Frontal cortex (tissue), 4 donors: Measurements from ENCODE around the gene ATF6. TPM values are rescaled to one million over a fixed set of nuclear protein-coding genes. Genes with fewer than 3 reads are reported as not detected.
"Not testable (repeated sequence)": the region's sequence is repeated elsewhere in the genome, so short reads cannot be mapped to it uniquely, and the experiment has no call there.

Source experiments
- DNase-seq, 2 donors: peaks; one replicate each; pipeline ENCODE4 v3.0.0; 2012; ENCODE audit warnings: low spot score in 2 of 2
- FAIRE-seq: peaks from 2 replicates; lab custom pipeline; 2012; peaks lifted over from hg19 to GRCh38; lab: Jason Lieb, UNC
- total RNA-seq: library from RNA; depleted of rRNA; stranded (reverse); fragments of >200 nt; gene quantifications from one replicate; pipeline ENCODE4 v1.2.3, GENCODE V29; 2014
- donor health status: control.
- donor health status: control.
- donor health status: control.

The ATF6 gene
- total RNA-seq, 1 donor from 2014 or later = 25.3 TPM

DNA sequence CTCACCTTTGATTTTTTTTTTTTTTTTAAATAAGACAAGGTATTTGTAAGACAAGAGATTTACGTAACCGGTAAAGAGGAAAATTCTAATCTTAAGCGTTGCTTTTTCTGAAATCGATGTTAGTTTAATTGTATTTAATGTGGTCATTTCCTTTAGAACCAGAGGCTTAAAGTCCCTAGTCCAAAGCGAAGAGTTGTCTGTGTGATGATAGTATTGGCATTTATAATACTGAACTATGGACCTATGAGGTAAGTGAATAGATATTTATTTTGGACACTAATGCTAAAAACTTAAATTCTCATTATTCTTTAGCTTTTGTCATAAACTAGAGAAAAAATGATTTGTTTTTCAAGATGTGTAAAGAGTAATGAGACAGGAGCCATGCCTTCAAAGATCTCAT lies 54.8 kb downstream of the ATF6 start:
- FAIRE-seq (no peak), DNase-seq (no peak)

DNA sequence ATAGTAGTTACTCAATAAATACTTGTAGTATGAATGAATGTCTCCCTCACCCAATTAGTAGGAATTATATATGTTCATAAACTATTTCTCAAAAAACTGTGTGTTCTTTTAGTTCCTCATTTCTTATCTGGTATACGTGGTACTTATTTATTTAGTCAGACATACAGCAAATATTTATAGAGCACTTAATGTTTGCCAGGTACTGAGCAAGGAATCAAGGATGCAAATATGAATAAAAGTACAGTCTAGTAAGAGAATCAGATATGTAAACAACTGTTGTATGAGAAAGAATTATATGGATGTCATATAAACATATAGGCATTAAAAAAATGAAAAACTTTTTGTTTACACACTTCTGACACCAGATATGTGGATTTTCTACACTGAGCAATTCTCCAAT lies 58.5 kb downstream of the ATF6 start:
- FAIRE-seq (no peak), DNase-seq (no peak)

DNA sequence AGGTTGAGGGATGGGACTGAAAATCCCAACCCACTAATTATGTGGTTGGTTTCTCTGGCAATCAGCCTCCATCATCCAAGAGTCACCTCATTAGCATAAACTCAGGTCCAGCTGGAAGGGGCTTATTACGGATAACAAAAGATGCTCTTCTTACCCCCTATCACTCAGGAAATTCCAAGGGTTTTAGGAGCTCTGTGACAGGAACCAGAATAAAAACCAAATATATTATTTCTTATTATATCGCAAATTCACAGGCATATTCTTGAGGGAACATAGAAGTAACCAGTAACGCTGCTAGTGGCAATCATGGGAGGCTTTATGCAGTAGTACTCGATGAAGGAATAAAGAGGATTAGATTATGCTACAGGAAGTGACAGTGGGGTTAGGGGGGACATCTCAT lies 59.7 kb downstream of the ATF6 start:
- DNase-seq = no peak

DNA sequence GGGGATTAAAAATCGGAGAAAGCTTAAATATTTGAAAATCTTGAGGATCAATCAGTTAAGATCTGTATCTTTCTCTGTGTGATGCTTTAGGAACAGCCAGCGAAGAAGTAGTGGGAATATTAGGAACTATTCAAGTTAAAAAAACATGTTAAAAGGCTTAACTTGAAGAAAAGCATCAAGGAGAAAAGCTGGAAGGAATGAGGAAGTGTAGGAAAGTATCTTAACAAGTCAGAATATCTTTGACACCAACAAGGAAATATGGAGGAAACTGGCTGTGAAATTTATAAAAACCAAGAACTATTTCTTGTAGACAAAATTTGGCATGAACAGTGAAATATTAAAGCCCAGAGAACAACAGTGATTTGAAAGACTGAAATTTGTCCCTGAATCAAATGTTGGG lies 60.4 kb downstream of the ATF6 start:
- FAIRE-seq (no peak), DNase-seq (no peak)

More for the DNA sequence above, 59.7 kb downstream of the ATF6 start:
- FAIRE-seq = no peak

DNA sequence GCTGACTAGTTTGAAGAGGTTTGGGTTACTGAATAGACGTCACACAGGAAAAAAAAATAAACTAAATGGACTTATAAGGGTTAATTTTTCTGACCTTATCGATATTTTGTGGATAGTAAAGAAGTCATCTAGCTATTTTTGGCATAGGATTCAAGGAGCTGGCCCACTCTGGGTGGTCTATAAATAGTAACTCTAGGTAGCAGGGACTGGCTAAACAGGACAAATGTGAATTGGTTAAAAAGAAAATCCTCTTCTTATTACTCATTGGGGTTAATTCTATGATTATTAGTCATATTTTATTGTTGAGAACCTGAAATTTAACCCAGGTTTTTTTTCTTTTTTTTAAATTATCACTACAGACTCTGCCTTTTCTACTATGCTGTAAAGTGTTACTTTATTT lies 61.7 kb downstream of the ATF6 start:
- DNase-seq (no peak), FAIRE-seq (no peak)

DNA sequence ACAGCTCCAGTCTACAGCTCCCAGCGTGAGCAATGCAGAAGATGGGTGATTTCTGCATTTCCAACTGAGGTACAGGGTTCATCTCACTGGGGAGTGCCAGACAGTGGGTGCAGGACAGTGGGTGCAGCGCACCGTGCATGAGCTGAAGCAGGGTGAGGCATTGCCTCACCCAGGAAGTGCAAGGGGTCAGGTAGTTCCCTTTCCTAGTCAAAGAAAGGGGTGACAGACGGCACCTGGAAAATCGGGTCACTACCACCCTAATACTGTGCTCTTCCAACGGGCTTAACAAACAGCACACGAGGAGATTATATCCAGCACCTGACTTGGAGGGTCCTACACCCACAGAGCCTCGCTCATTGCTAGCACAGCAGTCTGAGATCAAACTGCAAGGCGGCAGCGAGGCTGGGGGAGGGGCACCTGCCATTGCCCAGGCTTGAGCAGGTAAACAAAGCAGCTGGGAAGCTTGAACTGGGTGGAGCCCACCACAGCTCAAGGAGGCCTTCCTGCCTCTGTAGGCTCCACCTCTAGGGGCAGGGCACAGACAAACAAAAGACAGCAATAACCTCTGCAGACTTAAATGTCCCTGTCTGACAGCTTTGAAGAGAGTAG lies 66.3 kb downstream of the ATF6 start:
- FAIRE-seq, DNase-seq: not testable (repeated sequence)

DNA sequence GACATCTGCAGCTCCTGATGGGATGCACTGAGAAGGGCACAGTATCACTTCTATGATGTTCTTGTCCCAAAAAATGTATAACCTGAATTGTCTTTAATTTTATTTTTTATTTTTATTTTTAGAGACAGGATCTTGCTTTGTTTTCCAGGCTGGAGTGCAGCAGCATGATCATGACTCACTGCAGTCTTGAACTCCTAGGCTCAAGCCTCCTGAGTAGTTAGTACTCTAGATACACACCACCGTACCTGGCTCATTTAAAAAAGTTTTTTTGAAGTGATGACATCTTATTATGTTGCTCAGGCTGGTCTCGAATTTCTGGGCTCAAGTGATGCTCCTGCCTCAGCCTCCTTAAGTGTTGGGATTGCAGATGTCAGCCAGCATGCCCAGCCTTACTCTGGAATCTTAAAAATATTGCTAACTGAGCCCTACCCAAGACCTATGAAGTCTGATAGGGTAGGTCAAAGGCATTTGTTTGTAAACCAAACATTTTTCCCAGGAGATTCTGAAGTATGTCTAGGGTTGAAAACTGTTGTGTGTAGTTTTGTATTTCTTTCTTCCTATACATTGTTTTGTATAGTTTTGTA lies 68.9 kb downstream of the ATF6 start:
- DNase-seq (no peak), FAIRE-seq (no peak)

DNA sequence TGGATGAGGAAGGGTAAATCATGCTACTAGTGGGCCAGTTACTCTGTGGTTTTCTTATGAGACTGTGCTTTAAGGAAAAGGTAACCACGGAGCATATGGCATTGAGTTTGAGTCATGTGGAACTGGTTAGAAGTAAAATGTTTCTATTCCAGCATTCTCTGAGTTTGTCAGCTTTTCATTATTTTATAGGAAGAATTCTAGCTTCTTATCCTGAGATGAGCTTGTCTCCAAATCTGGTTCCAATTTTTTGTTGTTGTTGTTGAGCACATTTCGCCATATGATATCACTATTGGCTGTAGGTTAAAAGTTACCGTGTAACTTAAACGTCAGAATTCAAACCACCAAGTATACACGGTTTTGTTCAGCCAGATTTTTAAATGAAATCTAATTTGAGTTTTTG lies 69.9 kb downstream of the ATF6 start:
- DNase-seq = no peak
- no peak for FAIRE-seq

DNA sequence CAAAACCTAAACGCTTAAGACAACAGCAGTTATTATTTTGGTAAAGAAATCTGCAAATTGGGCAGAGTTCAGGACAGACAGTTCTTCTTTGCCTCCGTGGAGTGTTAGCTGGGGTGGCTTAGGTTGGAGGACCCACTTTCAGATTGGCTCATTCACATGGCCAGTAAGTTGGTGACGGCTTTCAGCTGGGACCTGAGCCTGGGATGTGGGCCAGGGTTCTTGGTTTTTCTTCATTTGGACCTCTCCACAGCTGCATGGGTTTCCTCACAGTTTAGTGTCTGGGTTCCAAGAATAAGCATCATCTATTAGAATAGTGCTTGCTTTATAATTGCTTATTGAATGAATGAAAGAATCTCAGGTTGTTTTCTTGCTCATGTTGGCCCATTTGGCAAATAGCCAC lies 72.2 kb downstream of the ATF6 start:
- no peak for FAIRE-seq

DNA sequence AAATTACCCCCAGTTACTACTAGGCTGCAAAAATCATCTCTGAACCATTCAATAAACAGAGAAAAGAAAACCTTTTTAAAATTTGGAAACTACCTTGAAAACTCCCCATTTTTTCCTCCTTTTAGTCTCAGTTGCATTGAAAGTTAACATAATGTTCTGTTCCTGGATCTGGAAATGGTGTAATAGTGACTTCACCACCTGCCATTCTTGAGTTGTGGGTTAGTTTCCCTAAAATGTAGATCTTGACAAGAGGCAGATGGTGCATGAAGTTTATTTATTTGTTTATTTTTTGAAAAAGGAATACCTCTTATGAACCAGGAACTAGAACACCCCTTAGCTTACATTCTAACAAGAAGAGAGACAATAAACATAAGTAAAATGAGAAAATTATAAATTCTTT lies 72.8 kb downstream of the ATF6 start:
- no peak for DNase-seq
- no peak for FAIRE-seq

More for the DNA sequence above, 72.2 kb downstream of the ATF6 start:
- no peak for DNase-seq

DNA sequence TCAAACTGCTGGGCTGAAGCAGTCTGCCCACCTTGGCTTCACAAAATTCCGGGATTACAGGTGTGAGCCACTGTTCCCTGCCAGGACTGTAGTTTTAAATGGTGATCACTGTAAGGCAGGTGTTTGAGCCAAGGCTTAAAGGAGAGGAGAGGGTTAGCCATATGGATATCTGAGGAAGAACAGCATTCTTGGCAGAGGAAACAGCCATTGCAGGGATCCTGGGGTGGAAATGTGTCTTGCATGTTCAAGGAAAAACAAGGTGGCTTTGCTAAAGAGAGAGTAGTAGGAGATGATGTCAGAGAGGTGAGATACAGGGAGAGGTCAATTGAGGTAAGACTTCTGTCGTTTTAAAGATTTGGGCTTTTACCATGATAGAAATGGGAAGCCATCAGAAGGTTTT lies 73.5 kb downstream of the ATF6 start:
- no peak for DNase-seq

DNA sequence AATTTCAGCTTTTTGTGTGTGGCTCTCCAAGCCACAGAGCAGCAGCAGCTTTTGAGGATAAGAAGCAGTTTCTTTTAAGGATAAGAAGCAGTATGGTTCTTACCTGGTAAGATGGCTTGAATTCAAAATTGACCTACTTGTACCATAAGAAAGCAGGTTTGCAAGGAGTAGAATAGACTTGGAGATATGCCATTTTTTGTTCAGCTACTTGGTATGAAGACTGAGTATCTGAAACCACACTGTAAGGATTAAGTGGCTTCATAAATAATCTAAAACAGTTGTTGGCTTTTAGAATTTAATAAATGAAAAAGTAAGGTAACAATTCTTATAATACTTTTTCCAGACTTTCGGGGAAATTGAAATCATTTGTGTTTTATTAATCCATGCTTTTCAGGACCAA lies 74.2 kb downstream of the ATF6 start:
- FAIRE-seq (no peak), DNase-seq (no peak)

More for the DNA sequence above, 73.5 kb downstream of the ATF6 start:
- no peak for FAIRE-seq

DNA sequence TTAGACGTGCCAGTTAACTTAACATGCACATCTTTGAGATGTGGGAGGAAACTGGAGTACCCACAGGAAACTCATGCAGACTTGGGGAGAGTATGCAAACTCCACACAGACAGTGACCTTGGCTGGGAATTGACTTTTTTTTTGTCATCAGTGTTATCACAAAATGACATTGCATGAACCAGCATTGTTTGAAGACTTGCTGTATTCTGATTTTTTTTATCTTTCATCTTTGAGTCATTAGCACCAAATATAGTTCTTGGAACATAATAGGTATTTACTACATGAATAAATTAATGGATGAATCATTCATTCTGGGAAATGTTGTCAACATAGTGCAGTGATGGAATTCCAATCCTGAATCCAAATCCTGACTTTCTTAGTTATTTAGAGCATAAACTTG lies 77.0 kb downstream of the ATF6 start:
- FAIRE-seq (no peak), DNase-seq (no peak)

DNA sequence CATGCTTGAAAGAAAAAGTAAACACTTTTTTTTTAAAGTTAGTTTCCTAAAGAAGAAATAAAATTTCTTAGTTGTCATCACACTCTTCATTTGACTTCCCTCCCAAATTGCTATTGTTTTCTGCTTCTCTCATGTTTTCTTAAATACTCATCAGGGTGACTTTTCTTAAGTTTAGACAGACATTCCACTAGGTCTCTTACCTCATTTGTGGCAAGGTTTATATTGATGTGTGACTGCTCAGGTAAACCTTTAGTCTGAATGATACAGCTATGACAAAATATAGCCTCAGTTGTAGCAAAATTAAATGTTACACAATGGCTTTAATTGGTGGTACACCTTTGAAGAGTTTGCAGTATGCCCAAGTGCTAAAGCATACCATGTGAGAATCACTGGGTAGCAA lies 78.6 kb downstream of the ATF6 start:
- no peak for DNase-seq
- no peak for FAIRE-seq

DNA sequence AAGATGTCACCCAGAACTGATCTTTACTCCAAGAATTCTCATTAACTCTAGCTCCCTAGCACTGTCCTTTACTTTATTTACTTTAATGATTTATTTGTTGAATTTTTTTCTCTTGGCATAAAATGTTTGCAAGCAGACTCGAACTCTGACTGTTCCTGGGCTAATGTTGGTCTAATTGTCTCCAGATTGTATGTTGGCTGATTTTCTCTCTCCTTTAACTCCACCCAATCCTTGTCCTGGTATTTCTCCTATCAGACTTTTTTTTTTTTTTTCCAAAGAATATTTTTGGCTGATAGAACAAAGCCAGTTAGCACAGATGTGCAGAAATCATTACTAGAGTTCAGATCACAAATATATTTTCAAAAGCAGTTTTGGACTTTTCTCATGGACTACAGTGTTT lies 82.6 kb downstream of the ATF6 start:
- no peak for FAIRE-seq
- DNase-seq = no peak

DNA sequence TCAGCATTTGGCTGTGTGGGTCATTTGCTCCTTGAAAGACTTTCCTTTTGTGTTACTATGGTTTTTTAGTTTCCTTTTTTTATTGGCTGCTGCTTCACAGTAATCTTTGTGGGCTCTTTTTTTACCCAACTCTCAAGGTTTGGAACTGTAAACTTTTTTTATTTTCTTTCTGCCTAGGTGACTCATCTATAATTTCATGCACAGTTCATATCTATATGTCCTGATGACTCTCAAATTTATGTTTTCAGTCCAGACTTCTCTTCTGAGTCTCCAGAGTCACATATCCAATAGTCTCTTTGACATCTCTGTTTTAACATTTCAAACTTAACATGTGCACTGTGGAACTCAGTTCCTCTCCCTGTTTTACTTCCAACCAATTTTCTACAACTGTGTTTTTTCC lies 83.4 kb downstream of the ATF6 start:
- DNase-seq = no peak
- FAIRE-seq = no peak

DNA sequence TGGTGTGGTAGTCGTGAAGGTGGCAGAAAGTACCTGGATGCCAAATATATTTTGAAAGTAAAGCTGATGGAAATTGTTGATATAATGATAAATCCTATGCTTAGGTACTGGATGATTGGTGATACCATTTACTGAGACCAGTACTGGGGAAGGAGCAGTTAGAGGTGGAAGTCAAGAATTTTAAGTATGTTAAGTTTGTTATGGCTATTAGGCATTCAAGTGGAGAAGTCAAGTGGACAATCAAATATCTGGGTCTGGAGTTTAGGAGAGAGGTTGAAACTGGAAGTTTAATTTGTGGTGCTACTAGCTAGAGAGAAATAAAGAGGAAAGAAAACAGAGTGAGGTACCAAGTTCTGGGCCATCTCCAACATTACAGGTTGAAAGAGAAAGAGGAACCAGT lies 89.1 kb downstream of the ATF6 start:
- no peak for FAIRE-seq
- DNase-seq = no peak

DNA sequence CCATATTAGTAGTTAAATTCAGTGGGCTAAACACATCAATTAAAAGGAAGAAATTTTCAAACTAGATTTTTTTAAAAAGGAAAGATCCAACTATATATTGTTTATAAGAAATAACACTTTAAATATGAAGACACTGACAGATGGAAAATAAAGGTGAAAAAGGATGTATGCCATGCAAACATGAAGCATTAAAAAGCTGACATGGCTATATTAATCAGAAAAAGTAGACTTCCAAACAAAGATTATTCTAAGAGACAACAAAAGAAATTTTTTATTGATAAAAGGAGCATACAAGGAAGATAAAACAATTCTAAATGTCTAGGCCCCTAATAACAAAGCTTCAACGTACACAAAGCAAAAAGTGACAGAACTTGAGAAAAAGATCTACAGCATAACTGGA lies 92.2 kb downstream of the ATF6 start:
- DNase-seq (no peak), FAIRE-seq (no peak)

DNA sequence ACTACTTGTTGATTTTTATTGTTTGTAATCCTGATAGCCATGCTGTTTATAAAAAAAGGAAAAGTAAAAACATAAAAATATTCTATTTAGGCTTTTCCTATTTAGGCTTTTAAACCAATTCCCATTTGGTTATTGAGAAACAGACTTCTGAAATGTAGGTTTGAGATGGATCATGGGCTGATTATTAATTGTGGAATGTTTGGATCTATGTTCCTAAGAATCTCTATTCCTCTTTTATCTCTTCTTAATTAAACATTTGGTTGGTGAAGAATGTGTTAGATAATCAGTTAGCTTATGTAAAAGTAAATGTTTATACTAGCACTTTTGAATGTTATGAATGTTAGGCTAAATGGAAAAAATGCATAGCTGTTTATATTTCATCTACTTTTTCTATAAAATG lies 97.4 kb downstream of the ATF6 start:
- FAIRE-seq = no peak
- DNase-seq = no peak

DNA sequence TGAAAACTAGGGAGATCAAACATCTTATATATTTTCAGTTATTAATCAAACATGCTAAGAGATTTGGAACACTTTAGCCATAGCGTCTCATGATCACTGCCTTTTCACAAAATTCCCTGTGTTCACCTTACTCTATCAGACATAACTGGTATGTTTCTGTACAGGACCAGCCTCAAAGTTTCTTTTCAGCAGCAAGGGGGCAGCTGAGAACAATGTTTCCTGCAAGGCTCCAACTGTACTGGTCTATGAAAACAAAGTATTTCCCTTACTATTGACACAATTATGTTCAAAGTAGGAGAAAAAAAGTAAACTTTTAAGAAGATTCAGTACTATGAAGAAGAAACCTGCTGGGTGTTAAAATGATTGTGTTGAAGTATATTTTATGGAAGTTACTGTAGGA lies 98.5 kb downstream of the ATF6 start:
- DNase-seq (no peak), FAIRE-seq (no peak)

DNA sequence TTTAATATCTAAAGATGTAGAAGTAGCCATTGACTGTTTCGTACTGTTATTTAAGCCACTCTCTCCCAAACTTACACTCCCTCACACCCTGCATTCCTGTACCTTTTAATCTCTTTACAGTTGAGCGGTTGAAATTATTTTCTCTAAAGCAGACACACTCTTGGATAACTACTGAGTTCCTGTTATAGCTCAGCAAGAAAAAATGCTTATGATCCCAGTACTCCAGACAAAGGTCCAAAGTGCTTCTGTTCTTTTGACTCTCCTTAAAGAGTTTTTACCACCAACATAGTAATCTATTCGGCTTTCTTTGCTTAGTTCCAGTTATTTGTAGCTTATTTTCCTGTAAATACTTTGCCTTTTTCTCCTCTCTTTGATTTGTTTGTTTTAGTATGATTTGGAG lies 100.1 kb downstream of the ATF6 start:
- DNase-seq (no peak), FAIRE-seq (no peak)

DNA sequence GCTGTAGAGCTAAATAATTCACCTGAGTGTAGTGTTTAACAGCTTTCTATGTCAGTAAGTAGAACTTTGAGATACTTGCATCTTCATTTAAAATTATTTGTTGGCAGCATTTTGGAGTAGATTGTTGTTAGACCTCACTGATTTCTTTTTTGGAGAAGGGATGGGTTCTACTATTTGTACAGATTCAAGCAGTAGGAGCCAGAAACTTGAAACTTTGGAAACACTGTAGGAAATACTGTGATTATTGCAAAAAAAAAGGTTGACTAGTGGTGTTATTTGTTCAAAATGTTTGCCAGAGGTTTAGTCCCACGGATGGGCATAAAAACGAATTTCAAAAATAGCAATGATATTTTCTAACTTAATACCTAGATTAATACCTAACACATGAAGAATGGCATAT lies 102.7 kb downstream of the ATF6 start:
- DNase-seq (no peak), FAIRE-seq (no peak)
